DOHH2 (cell line): ENCODE measurements around the gene KCTD11.

Experiments
- EZH2phosphoT487 ChIP-seq: fragments of 200-600 bp; sonication (generic); IDR thresholded peaks from 2 replicates; pipeline ENCODE4 v1.6.1; 2017; ENCODE audit warnings: borderline replicate concordance, mild to moderate bottlenecking, antibody characterized with exemption, low read length, moderate library complexity, mixed read lengths
- TF ChIP-seq, protein P1 (sequence below): fragments of 200-600 bp; sonication (generic); IDR thresholded peaks from one replicate; pipeline ENCODE4 v1.5.1; 2014; ENCODE audit warnings: antibody characterized with exemption, mild to moderate bottlenecking, low read depth, low read length; ENCODE audit not compliant: poor library complexity, severe bottlenecking

DNA sequence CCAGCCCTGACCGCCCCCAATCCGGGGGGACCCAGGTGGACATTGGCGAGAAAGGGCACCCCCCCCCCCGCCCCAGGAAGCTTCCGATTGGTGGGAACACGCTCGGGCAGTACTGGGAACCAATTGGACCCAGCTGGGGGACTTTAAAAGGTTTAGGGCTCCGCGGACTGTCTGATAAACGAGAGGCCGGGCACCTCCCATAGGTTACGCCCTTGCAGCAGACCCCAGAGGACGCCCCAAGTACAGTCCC is 51.7 kb downstream of the KCTD11 start:
- TF ChIP-seq, protein P1, sequence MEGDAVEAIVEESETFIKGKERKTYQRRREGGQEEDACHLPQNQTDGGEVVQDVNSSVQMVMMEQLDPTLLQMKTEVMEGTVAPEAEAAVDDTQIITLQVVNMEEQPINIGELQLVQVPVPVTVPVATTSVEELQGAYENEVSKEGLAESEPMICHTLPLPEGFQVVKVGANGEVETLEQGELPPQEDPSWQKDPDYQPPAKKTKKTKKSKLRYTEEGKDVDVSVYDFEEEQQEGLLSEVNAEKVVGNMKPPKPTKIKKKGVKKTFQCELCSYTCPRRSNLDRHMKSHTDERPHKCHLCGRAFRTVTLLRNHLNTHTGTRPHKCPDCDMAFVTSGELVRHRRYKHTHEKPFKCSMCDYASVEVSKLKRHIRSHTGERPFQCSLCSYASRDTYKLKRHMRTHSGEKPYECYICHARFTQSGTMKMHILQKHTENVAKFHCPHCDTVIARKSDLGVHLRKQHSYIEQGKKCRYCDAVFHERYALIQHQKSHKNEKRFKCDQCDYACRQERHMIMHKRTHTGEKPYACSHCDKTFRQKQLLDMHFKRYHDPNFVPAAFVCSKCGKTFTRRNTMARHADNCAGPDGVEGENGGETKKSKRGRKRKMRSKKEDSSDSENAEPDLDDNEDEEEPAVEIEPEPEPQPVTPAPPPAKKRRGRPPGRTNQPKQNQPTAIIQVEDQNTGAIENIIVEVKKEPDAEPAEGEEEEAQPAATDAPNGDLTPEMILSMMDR = no peak
- TF ChIP-seq EZH2phosphoT487 = no peak
